Measurements from ENCODE around the gene SPATA1.
A peak's percentile ranks its signal among the peaks of the same experiment; 100 is the strongest.
"Not testable (repeated sequence)": the region's sequence is repeated elsewhere in the genome, so short reads cannot be mapped to it uniquely, and the experiment has no call there.

Gene SPATA1

DNA sequence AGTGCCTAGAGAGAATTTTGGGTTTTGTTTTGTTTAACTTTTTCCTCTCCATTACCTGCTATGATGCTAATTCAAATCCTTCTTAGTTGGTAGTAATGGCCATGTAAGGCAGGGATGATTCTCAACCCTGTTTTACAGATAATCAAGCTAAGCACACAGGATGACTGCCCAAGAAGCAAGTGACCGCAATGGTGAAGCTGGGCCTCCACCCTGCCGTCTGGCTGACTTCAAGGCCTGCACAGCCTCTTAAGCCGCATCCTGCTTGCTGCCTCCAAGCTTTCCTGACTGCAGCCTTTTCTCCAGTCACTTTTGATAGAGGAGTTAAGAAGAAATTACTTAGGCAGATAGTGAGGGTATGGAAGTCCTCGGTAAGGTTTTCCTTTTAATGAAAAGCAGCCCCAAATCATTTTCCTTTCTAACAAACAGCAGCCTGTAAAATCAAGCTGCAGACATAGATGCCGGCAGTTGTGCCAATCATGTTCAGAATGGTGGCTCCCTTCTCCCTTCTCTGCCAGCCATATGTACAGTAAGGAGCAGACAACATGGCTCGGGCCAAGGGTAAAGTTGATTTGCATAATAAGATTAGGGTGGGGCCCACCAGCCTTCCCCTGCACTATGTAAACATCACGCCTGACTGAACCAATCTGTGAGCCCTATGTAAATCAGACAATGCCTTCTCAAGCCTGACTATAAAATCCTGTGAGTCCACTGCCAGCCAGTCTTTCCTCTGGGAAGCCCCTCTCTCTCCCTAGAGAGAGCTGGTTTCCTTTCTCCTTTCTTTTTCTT lies 76.8 kb downstream of the SPATA1 start:
- no peak for DNase-seq (ENCODE audit: low spot score)
- POLR2A ChIA-PET (ENCODE audit: low non-redundant PET), result interaction anchor here (0.6 kb wide), 1 partner anchor 121 kb away, joined by 4 read pairs; no protein-coding TSS in a partner anchor
- H3K27ac ChIP-seq, result no peak overlapping the region
- CTCF ChIA-PET, result interaction anchor here (0.7 kb wide), 1 partner anchor 23 kb away, joined by 5 read pairs; no protein-coding TSS in a partner anchor
- no peak for TF ChIP-seq CTCF (conservative IDR thresholded peaks at IDR 0.05; ENCODE audit: low read depth)

DNA sequence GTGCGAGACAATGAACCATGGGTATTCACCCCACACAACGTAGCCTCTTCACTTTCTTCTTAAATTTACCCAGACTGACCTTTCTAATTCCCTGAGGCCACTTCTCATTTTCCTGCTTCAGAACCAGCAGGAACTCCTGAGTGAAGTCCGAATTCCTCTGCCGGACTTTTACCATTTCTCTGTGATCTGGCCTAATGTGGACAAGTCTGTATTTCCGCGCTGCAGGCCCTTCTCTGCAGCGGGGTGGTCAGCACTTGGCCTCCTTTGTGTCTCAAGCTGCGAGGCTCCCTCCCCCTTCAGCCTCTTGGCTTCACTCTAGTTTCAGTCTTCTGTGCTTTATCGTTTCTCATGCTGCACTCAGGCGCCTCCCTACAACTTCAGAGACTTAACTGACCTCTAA lies 77.5 kb downstream of the SPATA1 start:
- ChIA-PET CTCF (interaction anchor here (1.0 kb wide), 1 partner anchor 9 kb away, joined by 4 read pairs; the partner anchor contains the start of gene CTBS), POLR2A (ENCODE audit: low non-redundant PET) (interaction anchor here (0.6 kb wide), 1 partner anchor 122 kb away, joined by 4 read pairs; no protein-coding TSS in a partner anchor)
- no peak for TF ChIP-seq CTCF (conservative IDR thresholded peaks at IDR 0.05; ENCODE audit: low read depth)
- no peak overlapping the region for H3K27ac ChIP-seq
- no peak for DNase-seq (ENCODE audit: low spot score)

DNA sequence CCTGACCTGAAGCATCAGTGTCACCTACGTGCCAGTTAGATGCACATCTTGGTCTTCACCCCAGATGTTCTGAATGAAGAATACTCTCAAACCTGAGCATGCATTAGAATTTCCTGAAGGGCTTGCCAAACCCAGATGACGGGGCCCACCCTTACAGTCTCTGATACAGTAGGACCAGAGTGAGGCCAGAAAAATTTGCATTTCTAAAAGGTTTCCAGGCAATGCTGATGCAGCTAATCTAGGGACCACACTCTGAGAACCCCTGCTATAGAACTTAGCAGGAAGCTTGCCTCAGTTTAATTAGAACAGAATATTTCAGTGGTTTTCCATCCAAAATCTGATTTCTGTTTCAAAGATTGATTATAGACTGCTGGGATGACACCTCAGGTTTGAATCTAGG lies 77.9 kb downstream of the SPATA1 start:
- ChIA-PET CTCF (interaction anchor here (0.6 to 1.0 kb wide), 2 partner anchors 10 to 185 kb away, joined by 3 to 4 read pairs; partner anchors contain the start of gene CTBS), POLR2A (ENCODE audit: low non-redundant PET) (no interaction called here)
- no peak overlapping the region for H3K27ac ChIP-seq
- DNase-seq (ENCODE audit: low spot score), result no peak
- no peak for TF ChIP-seq CTCF (conservative IDR thresholded peaks at IDR 0.05; ENCODE audit: low read depth)

- CTCF ChIA-PET, result interaction anchor here (0.6 to 0.9 kb wide), 2 partner anchors 33 to 168 kb away, joined by 3 read pairs; no protein-coding TSS in a partner anchor
- no peak for TF ChIP-seq CTCF (conservative IDR thresholded peaks at IDR 0.05; ENCODE audit: low read depth)
- DNase-seq (ENCODE audit: low spot score), result no peak
- POLR2A ChIA-PET (ENCODE audit: low non-redundant PET), result no interaction called here
- peak overlapping the region; percentile 16; the same call in 1 of the 2 replicates for H3K27ac ChIP-seq
Measured at GRCh38 chr1:84585803-84586202, 79.6 kb downstream of the SPATA1 start.

DNA sequence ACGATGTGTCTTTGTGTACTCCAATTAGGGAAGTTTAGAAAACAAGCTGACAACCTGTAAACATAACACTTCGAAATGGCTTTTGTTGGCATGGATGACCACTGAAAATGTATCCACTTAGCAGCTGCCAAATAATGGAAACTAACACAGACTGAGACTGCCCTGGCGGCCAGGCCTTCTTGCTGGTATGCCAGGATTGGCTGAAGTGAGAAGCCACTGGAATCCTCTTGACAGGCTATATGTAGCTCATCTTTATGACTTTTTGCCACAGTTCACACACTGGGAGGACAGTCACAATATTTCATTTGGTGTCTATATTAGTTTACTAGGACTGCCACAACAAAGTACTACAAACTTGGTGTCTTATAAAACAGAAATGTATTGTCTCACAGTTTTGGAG lies 80.9 kb downstream of the SPATA1 start:
- POLR2A ChIA-PET (ENCODE audit: low non-redundant PET), result no interaction called here
- CTCF ChIA-PET, result interaction anchor here (0.6 kb wide), 1 partner anchor 606 kb away, joined by 3 read pairs; no protein-coding TSS in a partner anchor
- no peak for TF ChIP-seq CTCF (conservative IDR thresholded peaks at IDR 0.05; ENCODE audit: low read depth)
- DNase-seq (ENCODE audit: low spot score), result no peak
- no peak overlapping the region for H3K27ac ChIP-seq

- POLR2A ChIA-PET (ENCODE audit: low non-redundant PET); DNase-seq (ENCODE audit: low spot score); H3K27ac ChIP-seq; CTCF ChIA-PET: not testable (repeated sequence)
Measured at GRCh38 chr1:84594959-84595358, 88.8 kb downstream of the SPATA1 start.

DNA sequence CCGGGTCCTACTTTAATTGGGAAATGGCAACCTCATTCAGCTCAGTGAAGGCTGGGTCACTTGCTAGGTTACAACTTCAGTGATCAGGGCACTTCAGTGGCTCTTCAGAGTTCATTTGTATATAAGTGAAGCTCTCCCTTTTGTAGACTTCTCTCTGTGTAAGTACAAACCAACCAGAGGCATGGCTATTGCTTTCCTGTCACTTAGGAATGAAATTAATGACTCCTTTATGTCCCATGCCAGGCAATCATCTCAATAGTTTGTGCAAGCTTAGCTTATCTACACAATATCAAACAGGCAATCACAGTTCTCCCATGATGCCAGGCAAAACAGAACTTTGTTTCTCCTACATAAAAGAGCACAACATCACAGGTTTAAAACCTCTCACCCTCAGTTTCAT lies 90.8 kb downstream of the SPATA1 start:
- H3K27ac ChIP-seq, result no peak overlapping the region
- no peak for TF ChIP-seq CTCF (conservative IDR thresholded peaks at IDR 0.05; ENCODE audit: low read depth)
- ChIA-PET CTCF (no interaction called here), POLR2A (ENCODE audit: low non-redundant PET) (no interaction called here)
- no peak for DNase-seq (ENCODE audit: low spot score)

Measured in RWPE1 (cell line).